Esophagus mucosa (tissue), 1 donor: ENCODE results near the gene HLF. TPM values are rescaled to one million over a fixed set of nuclear protein-coding genes. Genes with fewer than 3 reads are reported as not detected.

ENCODE experiments used
- ATAC-seq: fragments of 200-7000 bp; cut with Tn5 transposase; one replicate; pipeline ENCODE4 v1.9.1; 2020
- total RNA-seq: library from RNA; stranded (reverse); gene quantifications from one replicate; pipeline ENCODE4 v1.2.4, GENCODE V29; 2023
- donor health status: DM: yes; HTN: yes; CAD: no.

Gene HLF
- total RNA-seq, 1 donor from 2014 or later = 10.8 TPM

DNA sequence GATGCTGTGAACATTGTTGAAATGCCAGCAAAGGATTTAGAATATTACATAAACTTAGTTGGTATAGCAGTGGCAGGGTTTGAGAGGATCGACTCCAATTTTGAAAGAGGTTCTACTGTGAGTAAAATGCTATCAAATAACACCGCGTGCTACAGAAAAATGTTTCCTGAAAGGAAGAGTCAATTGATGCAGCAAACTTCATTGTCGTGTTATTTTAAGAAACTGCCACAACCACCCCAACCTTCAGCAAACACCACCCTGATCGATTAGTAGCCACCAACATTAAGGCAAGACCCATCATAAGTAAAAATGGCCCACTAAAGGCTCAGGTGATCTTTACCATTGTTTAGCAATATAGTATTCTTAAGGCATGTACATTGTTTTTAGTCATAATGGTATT lies 27.3 kb downstream of the HLF start:
- ATAC-seq = no peak

DNA sequence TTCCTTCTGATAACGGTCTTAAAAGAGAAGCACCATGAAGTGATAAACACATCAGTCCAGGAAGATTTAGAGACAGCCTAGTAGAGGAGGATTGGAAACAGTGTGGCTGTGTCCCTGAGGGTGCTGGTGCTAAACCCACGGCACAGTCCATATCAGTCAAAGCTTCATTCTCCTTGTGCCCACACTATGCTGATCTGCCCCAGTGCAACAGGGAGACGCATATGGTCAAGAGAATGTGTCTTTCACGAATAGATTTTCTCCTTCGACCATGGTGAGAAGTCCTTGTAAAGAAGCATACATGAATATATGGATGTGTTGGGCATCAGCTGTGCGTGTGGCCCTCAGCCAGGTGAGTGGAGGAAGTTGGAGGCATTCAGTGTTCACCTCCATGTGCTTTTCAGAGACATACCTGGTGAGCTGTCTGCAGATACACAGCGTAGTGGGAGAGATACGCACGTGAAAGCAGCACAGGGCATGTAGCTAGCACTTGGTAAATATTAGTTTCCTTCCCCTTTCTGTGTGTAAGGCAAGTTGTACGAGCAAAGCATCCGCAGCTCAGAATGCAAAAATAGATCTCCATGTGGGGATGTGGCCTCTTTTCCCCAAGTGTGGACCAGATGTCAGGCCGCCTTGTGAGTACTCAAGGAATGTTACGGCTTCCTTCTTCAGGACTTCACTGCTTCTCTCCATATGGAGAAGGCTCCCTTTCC lies 29.4 kb downstream of the HLF start:
- no peak for ATAC-seq

DNA sequence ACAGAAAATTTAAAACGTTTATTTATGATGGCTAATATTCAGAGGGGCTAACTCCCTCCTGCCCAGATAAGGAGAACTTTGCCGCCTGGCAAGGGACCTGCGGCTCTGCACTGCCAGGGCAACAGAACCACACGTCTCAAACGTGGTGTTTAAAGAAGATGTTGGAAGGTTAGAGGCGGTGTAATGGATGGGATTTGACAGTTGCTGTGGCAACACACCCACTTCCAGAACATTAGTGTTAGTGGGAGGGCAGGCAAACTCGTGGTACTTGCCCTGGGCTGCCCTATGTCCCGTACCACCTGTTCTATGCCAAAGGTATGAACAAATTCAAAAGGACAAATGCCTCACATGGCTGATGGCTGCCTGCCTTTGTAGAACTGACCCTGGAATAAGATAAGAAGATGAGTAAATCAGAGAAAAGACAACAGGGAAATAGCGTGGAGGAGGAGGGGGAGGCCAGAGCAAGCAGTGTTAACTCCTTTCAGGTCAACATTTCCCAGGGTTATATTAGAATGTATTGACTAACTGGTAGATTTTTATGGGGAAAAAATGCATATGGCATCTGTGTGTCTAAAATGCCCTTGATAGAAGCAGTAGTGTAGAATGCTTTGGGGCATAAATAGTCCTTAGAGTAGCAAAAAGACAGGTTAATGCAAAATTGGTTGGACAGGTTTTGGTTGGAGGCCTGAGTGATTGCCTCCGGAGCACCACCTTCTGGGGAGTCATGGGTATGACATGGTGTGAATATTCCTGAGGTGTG lies 30.8 kb downstream of the HLF start:
- peak; percentile 90 for ATAC-seq

DNA sequence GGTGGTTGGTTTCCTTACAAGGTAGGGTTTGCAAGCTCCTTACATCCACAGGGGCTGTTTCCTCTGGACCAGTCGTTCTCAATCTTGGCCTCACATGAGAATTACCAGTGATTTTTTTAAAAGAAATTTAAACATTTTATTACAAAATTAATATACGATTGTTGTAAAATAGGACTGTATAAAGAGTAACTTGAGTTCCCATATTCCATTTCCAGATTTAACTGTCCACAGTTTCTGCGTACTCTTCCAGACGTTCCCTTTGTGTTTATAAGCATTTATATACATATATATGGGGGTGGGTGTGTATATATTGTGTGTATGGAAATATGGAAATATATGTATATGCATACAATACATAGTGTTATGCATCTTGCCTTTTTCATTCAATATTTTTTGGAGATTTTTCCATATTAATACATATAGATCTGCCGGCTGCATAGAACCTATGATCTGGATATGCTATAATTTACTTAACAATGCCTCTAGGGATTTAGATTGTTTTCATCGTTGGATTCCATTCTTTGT lies 31.5 kb downstream of the HLF start:
- no peak for ATAC-seq

DNA sequence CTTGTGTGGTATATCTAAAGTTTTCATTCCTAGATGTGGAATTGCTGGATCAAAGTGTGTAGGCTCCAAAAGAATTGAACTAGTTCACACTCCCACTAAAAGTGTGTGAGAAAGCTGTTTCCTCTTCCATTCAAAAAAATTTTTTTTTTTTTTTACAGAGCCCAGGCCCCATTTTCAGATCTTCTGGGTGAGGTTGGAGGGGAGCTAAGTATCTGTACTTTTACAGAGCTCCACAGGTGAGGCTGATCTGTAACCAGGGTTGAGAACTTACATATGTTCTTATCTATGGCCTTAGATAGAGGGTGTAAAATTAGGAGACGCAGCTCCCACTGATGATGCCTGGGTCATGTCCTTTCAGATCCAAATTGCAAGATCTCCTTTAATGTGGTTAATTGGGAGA lies 31.9 kb downstream of the HLF start:
- no peak for ATAC-seq

DNA sequence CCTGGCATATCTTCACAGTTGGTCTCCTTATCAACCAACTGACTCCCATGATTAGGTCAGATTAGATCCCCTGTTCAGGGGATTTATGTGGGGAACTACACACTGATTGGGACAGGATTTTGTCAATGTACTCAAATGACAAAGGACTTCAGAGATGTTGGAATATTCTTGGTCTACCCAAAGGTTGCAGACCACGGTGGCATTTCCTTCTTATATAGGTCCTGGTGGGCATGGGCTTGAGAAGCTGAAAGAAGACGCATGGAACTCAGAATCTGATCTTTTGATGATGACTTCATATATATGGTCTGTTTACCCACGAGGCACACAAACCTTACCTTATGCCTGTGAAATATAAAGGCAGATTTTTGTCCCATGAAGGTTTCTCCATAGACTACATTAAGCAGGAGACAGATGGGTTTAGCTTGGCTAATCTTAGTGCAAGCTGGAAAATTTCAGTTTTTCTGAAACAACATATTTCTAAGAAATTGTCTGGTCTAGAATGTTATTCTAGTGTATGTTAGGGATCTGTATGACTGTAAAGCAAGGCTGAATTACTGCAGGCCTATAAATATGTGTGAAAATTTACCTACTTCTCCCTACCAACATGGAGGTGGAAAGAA lies 33.5 kb downstream of the HLF start:
- ATAC-seq = no peak

DNA sequence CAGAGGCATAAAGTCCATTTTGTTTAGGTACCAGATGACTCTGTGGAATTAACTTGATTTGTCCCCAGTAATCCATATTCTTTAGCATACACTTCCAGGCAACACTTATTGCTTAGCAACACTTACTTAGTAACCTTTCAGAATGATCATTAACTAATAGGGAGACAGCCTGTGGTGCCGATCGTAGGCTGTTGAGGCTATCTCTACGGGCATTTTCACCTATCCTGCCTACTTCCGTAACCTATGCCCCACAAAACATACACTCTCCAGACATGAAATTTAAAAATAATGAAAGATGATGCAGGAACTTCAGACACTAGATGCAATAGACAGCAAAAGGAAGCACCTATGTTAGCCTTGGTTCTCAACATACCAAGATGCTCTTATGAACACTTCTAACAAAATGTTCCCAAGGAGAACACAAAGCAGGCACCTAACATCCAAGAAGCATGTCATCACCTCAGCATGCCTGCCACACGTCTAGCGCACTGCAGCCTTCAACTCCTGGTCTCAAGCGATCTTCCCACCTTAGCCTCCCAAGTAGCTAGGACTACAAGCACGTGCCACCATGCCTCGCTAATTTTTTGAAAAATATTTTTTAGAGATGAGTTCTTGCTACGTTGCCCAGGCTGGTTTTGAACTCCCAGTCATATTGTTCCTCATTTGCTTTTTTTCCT lies 34.5 kb downstream of the HLF start:
- no peak for ATAC-seq

DNA sequence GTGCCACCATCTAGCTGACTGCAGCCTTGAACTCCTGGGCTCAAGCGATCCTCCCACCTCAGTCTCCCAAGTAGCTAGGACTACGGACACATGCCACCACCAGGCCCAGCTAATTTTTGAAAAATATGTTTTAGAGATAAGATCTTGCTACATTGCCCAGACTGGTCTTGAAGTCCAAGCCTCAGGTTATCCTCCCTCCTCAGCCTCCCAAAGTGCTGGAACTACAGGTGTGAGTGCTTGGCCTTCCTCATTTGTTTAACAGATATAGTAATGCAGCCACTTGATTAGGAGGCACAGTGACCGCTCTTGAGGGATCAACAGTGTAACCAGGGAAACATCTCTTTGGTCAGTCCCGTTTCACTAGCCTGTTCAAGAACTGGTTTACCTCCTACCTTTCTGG lies 35.1 kb downstream of the HLF start:
- no peak for ATAC-seq

DNA sequence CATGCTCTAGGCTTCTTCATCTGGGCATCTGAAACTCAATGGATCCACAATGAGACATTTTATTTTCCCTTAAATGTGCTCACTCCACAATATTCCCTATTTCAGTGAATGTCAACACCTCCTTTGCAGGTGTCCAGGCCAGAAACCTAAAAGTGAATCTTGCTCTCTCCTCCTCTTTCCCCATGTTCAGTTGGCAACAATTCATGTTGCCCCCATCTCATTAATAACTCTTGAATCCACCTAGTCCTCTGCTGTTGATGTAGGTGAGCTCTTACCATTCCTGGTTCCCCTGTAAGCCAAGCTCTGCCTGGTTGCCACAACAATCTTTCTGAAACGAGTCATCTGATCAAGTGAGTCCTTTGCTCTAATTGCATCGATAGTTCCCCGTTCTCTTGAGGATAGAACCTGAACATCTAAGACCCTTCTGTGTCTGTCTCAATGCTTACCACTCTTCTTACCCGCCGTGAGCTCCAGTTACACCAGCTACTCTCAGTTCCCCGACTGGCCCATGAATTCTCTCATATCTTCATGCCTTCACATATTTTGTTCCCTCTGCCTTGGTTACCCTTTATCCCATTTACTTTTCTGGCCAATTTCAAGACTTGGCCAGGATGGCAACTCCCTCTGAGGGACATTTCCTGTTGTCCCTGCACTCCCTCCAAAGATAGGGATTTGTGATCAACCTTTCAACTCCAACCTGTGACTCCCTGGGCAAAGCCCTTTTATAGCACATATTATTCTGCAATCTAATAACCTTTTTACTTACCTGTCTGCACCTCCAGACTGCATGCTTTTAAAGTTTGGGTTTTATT lies 35.9 kb downstream of the HLF start:
- no peak for ATAC-seq

DNA sequence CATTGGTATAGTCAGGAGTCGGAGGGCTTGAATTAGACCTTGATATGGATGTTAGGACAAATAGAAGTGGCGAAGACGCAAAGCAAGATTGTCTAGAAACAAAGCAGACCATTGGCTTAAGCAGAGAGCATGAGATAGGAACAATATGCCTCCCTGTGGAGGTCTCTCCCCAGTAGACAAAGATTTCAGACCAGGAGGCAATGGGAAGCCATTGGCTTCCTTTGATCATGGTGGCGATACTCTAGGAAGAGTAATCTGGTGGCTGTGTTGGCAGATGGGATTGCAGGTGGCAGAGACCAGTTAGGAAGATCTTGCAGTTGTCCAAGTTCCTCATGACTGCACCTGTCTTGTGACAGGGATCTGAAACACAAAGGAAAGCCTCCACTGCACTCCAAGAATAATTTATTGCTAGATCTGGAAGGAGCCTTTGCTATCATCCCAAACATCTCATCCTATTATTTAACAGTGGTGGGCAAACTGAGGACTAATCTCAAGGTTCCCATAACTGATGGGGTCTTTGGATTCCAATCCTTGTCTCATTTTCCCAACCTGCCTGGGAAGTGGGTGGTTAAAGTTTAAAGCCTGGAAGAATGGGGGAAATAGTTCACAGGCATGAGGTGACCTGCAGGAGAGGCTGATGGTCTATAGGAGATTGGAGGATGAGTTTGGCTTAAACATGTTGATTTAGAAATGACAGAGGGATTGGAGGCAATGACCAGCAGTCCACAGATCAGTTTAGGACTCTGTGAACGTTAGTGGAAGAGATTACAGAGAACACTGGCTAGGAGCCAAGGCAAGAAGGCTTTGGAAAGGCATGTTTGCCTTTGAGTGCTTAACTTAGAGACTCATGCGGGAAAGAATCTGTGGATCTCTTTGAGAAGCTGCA lies 37.0 kb downstream of the HLF start:
- no peak for ATAC-seq

DNA sequence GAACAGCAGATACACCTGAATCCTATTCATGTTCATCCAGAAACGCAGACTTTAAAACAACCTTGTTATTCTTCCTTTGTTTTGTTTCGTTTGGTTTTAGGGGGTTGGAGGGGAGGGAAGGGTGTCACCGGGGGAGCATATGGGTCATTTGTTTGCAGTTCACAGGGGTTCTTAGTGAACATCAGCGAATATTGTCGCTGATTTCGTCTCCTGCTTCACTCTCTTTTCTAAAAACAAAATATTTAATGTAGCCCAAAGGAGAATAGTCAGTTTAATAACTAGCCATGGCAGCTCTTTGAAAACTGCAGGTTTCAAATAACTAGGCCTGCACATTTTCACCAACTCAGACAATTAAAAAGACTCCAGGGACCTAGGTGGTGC lies 37.6 kb downstream of the HLF start:
- no peak for ATAC-seq

DNA sequence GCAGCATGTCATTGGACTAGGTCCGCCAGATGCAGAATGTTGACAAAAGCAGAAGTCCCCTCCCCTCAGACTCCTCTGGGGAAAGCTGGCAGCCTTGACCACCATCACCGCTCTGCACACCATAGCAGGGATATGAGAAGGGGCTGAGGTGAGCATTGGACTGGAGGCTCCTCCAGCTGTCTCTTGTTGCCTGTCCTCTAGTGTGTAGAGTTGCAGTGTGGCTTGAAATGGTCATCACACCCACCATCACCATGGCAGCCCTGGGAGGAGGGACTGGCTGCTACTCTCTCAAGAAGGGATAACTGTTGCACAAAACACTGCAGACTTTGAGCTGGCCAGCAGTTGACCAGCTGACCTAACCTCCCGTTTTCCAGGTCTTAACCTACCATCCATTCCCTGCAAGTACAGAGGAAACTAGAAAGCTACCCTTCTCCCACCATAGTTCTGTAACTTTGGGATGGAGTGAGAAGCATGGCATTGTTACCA lies 38.3 kb downstream of the HLF start:
- ATAC-seq = no peak

DNA sequence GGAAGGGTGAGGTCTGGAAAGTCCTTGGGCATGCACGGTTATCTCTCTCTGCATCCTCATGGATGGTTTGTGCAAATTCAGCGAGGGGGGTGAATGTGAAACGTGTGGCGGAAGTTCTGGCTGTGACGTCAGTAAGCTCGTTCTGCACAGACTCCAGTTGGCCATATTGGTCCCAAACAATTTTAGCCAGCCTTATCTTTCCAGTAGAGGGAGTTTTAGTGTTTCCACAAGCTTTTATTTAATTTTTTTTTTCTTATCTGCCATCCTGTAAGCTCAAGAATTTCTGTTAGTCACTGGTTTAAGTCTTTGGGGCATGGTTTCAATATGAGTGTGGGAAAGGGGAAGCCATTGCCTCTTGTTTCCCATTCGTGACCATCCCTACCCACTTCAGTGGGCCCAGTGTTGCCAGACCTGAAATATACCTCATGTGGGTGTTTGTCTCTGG lies 39.0 kb downstream of the HLF start:
- ATAC-seq = no peak

DNA sequence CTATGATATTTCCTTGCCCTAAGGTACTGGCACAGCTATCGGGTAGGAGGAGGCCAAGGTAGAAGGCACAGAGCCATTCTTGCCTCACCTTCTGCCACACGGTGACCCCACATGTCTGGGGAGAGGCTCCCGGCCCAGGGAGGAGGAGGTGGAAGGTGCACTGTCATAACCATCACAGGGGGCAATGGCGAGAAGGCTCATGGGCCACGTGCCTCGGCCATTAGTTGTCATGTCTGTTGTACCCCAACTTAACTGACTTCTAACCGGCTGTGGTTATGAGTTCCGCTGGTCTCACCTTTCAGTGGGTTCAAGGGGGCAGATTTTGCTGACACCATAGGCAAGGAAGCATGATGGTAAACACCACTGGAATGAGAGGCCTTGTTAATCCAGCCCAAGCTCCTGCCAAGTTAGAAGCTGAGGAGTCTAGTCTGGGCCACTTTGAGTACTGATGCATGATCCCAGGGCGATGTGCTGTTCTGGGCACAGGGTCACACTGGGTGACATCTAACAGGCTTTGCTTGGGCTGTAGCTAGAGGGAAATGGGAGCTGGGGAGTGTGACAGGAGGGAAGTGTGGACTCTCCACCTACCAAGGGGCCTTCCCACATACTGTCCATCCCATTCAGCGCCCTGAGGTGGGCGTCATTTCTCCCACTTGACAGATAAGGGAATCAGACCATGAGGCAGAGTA lies 39.6 kb downstream of the HLF start:
- no peak for ATAC-seq

DNA sequence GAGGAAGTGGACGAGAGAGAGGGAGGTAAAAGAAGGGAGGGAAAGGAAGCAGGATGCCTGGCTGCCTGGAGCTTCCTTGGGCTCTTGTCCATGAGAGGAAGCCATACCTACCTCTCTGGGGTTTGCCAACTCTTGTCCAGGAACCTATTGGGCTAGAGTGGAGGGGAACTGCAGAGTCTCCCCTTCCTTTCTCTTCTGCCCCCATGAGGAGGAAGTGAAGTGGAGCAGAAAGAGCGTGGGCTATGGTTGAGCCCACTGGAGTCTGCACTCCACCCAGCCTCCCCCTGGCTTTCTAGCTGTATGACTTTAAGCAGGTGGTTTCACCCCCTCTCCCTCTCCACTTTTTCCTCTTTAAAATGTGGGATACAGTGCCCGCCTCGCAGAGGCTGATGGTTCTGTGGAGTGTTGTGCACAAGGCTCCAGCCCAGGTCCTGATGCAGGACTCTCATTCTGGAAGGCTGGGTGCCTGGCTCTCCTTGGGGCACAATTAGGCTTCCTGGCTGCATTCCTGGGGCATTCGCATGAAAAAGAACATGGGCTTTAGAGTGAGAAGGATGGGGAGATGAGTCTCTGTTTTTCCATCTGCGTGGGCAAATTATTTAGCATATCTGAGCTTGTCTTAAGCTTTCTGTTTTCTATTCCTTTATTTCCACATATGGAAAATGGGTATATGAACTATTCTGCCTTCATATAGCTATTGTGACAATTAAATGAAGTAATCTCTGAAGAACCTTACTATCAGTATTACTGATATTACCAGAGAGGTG lies 40.7 kb downstream of the HLF start:
- ATAC-seq = no peak

DNA sequence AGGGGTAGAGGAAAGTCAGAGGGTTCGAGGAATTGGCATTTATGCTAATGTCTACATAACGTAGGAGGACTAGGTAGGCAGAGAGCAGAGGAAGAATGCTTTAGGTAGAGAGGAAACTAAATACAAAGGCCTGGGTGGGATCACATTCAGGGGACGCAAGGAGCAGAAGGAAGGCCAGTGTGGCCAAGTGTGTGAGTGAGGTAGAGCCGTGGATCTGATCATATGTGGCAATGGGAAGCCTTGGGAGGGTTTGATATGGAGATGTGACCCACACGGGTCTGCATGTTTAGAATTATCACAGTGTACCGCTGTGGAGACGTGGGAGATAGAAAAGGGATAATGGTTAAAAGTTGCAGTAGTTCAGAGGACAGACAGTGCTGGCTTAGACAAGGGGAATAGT lies 43.1 kb downstream of the HLF start:
- no peak for ATAC-seq

DNA sequence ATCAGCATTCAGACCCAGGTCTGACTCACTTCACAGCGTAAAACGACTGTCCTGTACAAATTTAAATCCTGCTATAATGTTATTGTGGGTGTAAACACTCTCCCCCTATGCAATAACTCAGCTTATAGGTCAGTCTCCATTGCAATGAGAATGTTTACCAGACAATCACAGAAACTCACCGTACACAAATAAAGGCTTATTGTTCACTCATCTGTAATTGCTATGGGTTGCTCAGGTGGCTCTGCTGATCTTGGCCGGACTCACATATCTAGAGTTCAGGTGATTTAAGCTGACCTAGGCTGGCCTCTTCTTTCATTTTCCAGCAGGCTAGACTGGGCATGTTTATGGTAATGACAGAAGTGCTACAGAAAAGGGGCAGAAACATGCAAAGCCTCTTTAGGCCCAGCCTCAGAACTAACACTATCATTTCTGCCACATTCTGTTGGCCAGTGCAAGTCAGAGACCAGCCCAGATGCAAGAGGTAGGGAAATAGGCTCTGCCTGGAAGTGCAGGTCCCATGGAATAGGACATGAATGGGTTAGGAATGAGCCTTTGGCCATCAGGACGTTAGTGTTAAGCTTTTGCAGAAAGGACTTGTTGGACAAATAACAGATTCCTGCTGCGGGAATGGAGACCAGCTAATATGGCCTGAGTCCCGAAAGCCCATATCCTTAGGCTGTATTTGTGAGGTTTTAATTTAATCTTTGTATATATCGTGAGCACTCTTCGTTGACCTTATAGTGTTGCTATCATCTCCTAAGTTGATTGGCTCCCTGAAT lies 44.0 kb downstream of the HLF start:
- ATAC-seq = no peak

DNA sequence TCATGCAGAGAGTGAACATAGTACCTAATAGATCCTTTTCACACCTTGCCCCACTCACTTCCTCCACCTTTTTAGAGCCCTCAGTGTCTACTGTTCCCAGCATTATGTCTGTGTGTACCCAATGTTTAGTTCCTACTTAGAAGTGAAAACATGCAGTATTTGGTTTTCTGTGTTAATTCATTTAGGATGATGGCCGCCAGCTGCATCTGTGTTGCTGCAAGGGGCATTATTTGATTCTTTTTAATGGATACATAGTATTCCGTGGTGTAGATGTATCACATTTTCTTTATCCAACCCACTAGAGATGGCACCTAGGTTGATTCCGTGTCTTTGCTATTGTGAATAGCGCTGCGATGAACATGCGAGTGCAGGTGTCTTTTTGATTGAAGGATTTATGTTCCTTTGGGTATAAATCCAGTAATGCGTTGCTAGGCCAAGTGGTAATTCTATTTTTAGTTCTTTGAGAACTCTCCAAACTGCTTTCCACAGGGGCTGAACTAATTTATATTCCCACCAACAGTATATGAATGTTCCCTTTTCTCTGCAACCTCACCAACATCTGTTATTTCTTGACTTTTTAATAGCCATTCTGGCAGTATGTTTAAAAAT lies 47.1 kb downstream of the HLF start:
- no peak for ATAC-seq
